ENCODE results near the gene DEK.
A peak's percentile ranks its signal among the peaks of the same experiment; 100 is the strongest.
"Not testable (repeated sequence)": the region's sequence is repeated elsewhere in the genome, so short reads cannot be mapped to it uniquely, and the experiment has no call there.

DEK gene, protein sequence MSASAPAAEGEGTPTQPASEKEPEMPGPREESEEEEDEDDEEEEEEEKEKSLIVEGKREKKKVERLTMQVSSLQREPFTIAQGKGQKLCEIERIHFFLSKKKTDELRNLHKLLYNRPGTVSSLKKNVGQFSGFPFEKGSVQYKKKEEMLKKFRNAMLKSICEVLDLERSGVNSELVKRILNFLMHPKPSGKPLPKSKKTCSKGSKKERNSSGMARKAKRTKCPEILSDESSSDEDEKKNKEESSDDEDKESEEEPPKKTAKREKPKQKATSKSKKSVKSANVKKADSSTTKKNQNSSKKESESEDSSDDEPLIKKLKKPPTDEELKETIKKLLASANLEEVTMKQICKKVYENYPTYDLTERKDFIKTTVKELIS

DNA sequence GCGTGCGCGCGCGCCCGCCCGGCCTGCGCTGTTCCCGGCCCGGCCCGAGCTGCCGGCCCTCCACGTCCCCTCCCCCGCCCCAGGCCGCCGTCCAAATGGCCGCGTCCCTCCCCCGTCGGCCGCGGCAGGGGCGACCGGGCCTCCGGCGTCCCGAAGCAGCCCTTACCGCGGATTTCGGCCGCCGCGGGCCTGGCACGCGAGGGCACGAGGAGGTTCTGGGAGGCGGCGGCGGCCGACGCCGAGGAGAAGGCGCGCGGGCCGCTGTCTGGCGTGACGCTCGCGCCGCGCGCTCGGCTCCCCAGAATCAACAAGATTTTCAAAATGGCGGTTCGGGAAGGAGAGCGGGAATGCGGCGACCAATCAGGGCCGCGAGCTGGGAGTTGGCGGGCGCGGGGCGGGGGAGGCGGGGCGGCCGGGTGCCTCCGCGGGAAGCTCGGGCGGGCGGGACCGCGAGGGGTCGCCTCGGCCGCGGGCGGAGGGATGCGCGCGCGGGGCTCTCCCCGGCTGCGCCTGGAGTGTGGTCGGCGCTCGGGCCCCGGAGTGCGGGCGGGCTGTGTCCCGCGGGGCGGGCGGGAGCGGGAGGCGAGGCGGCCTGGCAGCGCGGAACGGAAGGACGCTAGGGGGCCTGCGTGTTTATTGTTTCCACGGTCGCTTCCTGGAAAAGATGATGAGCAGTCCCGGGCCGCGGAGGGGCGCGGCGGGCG, at the start of gene DEK:
Gene DEK, minus strand, starts transcription at position 312 of the 704 bp plus-strand sequence. CDS start 543 bp downstream, outside the sequence.
- DNase-seq (ENCODE audit: low read depth): peak; percentile 85

DNA sequence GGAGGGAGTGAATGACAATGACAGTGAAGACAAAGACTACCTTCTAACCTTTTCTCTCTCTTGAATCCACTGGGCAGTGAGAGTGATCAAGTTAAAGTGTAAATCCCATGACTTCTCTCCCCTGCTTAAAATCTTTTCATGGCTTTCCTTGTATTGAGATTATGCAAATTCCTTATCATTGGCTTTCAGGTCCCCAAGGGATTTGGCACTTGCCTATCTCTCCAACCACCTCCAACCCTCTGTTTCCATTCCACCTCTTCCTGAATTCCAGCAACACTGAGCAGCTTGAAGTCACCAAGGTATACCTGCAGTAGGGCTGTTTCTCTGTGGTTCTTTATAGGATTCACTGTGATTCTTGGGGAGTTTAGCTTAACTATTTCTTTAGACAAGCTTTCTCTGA, 48.0 kb upstream of the DEK start:
- no peak for DNase-seq (ENCODE audit: low read depth)

DNA sequence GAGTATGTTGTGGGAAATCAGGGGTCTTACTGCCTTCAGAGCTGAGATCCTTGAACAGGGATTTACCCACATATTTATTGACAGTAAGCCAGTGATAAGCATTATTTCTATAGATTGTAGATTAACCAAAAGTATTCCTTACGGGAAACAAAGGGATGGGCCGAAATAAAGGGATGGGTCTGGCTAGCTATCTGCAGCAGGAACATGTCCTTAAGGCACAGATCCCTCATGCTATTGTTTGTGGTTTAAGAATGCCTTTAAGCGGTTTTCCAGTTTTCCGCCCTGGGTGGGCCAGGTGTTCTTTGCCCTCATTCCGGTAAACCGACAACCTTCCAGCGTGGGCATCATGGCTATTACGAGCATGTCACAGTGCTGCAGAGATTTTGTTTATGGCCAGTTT, 45.7 kb upstream of the DEK start:
- not testable (repeated sequence) for DNase-seq (ENCODE audit: low read depth)

DNA sequence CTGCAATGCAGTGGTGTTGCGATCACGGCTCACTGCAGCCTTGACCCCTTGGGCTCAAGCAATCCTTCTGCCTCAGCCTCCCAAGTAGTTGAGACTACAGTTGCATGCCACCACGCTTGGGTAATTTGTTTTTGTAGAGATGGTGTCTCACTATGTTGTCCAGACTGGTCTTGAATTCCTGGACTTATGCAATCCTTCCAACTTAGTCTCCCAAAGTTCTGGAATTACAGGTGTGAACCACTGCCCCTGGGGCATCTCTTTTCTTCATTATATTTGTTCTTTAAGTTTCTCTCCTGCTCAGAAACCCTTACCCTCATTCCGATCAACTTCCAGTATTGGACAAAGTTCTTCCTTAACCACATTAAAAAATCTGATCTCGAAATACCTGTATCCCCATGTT, 44.7 kb upstream of the DEK start:
- no peak for DNase-seq (ENCODE audit: low read depth)

DNA sequence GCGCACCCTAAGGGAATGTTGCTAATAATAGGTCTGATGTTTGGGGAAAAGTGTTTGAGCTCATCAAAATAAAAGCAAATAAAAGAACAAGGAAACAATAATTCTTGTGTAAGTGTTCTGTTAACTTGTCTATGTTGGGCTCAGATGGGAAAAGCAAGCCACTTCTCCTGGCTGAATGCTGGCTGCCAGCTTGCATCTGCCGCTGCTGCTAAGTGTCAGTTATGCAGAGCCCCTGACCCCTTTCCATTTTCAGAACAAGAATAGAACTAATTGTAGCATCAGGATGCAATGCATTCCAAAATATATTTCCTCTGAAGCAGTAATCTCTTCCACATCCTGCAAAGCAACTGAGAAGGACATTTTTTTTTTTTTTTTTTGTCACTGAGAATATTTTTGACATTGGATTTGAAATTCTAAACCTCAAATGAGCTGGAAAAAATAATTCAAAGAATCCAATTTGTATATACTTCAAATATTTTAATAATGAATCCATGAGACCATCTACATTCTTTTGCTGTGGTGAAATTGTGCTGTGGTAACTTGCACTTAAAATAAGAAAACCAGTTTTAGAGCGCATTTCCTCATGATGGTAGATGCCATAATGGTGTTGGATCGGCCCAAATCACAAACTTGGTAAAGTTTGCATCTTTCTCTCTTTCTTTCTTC, 43.9 kb upstream of the DEK start:
- DNase-seq (ENCODE audit: low read depth): no peak

DNA sequence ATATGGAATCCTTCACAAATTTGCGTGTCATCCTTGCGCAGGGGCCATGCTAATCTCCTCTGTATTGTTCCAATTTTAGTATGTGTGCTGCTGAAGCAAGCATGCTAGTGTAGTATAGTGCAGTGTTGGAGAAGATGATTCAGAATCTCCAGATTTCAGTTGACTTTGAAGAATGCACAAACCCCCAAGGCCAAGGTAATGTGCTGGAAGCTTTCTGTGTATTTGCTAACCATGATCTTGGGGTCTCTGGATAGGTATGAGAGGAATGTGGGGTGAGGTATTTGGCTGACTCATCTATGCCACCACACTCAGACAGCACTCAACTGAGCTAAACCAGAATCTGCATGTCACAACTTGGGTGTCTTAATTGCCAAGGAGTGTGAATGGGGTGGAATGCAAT, 42.6 kb upstream of the DEK start:
- no peak for DNase-seq (ENCODE audit: low read depth)

DNA sequence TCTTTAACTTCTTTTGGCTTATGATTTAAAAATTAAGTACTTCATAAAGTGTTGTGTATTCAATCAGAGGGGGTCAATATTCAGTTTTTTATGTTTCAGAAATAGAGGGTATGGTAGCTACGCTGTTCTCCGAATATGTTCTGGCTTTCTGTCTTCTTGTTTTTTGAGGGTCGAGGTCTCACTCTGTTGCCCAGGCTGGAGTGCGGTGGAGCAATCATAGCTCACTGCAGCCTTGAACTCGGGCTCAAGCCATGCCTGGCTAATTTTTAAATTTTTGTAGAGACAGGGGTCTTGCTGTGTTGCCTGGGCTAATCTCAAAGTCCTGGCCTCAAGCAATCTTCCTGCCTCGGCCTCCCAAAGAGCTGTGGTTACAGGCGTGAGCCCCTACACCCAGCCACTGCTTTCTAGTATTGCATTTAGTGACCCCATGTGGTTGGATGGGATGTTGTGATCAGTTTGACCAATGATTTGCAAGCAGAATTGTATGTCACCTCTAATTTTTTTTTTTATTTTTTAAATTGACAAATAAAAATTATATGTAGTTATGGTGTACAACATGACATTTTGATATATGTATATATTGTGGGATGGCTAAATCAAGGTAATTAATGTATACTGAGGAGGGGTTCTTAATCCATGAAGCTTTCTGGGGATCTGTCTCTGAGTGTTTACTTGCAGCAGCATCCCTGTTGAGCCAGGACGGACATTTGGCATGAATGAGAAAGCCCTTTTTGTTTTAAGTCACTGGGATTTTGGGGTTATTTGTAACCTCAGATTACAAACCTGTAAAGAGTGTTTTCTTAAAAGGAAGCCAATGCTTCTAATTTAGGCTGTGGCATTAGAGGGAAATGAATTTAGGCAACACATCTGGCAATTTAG, 38.5 kb upstream of the DEK start:
- DNase-seq (ENCODE audit: low read depth): no peak

DNA sequence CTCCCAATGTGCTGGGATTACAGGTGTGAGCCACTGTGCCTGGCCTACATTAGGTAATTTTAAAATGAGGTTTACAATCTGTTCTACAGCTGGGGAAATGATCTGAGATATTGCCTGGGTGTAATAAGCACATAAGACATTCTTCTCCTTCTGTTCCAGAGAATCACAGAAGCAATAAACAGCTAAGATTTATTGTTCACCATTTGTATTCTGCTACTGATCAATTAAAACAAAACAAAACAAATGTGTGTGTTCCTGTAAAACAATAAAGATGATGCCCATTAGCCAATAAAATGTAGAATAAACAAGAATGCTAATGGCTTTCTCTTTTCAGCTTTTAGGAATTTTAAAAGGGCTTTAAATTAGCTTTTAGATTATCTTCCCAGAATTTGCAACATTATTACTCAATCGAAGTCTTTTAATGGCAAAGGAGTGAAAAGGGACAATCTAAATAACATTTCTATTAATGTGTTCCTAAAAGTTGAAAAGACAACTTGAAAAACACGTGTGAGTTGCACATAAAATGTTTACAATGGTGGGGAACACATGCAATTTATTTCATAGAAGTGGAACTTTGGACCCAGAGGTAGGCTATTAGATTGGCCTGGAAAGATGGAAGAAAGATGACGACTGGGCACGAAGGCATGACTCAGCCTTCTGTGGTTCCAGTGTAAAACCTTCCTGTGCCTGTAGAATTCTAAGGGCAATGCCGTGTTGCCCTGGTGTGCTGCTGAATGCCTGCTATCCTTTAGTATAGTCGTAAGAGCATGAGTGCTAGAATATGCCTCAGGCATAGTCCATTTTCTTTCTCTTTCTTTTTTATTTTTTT, 29.0 kb upstream of the DEK start:
- DNase-seq (ENCODE audit: low read depth): no peak

DNA sequence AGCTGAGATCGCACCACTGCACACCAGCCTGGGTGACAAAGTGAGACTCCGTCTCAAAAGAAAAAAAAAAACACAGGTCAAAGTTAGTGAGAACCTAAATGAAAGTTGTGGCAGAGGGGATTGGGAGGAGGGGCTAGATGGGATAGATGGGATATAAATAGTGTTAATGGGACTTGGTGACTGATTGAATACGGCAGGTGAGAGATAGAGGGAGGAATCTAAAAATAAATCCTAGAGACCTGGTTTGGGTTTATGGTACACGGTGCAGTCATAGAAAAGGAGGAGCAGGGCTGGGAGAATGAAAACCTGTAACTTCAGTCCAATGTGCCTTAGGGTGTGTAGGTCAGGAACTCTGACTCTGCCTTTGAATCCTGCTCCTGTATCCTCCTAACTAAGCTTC, 25.0 kb upstream of the DEK start:
- DNase-seq (ENCODE audit: low read depth): no peak

DNA sequence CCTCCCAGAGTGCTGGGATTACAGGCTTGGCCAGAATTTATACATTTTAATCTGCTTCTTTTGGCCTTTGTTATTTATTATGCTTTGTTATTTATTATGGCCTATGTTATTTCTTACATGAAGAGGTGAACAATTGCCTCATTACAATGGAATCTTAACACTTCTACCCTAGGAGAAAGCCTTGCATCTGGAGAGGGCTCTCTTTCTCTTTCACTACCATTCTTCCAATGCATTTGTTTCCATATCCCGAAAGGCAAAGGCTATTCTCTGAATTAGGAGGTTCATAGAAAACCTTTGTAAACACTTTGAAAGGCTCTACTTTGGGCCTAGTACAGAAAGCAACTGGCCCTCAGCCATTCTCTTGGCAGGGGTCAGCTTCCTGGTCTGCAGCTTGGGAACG, 19.9 kb upstream of the DEK start:
- no peak for DNase-seq (ENCODE audit: low read depth)

DNA sequence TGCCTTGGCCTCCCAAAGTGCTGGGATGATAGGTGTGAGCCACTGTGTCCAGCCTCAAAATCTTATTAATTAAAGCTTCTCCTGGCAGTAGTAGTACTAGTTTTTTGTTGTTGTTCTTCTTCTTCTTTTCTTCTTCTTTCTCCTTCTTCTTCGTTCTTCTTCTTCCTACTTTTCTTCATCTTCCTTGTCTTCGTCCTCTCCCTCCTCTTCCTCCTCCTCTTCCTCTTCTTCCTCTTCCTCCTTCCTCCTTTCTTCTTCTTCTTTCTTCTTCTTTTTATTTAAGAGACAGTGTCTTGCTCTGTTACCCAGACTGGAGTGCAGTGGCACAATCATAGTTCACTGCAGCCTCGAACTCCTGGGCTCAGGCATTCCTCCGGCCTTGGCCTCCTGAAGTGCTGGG, 17.2 kb upstream of the DEK start:
- DNase-seq (ENCODE audit: low read depth): no peak

DNA sequence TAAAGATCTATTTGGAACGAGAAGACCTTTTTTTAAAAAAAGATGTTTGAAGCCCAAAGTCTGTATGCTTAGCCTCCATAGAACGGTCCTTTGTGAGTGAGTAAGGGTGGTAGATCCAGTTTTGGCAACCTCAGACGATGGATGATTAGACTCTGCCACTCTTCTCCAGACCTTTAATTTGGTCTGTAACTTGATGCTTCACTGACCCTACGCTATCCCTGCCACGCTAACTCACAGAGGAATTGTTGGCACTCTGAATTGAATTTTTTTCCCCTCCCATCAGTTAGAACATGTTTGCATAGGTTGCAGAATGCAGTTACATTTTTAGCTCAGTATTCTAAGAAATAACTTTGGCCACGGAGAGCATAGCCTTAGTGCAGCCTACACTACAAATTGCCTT, 15.8 kb upstream of the DEK start:
- no peak for DNase-seq (ENCODE audit: low read depth)

DNA sequence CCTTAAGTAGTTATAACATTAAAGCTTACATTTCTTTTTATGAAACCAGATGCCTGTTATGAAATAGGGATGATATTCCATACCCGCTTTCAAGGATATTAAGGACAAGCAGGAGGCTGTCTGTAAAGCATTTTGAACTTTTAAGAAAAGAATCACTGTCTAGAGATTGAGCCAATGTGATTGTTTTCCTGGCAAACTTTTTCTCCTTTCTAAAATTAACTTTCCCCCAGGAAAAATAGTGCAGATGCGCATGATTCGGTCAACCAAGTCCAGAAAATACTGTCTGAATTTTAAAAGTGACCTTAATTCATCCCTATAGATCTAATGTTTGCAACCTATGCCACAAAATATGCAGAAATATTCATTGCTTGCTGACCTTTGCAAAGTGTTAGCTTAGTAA, 15.1 kb upstream of the DEK start:
- no peak for DNase-seq (ENCODE audit: low read depth)

DNA sequence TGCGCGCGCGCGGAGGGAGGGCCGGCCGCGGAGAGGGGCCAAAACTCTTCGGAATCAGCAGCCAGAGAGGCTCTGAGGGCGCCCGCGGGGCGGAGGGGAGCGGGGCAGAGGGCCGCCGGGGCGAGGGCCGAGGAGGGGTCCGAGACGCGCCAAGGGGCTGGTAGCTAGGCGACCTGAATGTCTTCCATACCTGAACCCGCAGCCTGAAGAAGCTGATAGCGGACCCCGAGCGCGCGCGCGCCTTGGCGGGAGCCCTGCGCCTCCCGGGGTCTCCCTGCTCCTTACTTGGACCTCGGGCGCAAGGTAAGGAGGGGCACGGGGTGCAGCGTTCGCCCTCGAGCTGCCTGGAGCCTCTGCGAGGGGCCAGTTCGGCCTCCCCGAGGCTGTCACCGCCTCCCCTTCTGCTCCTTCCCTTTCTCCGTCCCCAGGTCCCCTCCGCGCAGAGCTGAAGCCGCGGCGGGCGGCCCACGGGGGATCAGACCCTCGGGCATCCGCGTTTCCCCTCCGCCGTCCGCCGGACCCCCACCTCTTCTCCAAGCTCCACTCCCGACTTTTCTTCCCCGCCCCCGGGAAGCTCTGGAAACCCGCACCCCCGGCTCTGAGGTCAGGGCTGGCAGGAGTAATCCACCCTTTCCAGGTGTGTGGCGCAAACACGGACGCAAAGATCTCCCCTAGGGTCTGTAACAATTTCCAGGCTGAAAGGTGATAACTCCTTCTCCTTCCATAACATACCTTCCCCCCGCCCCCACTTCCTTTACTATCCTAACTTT, 13.1 kb upstream of the DEK start:
- DNase-seq (ENCODE audit: low read depth): no peak

DNA sequence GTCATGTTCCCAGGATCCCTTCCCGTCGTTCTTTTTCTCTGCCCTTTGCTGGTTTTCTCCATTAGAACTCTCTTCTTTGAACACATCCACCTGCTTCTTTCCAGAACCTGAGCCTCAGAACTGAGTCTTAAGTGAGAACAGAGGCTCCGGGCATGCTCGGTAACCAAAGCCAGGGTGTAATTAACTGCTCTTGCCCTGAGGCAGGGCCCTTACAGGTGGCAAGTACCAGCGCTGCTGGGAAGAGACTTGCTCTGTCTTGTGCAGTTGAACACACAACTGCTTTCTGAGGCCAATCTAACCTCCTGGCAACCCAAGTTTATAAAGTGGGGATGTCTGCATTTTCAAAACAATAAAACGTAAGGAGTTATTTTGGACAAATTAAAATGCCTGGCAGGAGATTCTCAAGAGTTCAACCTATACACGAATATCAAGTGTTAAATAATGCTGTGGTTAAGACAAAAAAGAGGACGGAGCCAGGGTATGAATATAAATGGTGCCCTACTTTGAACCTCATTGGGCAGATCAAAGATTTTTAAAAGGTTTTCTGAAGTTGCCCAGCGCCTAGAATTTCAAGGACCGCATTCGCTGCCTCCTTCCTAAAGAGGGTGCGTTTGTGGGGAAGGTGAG, 12.4 kb upstream of the DEK start:
- no peak for DNase-seq (ENCODE audit: low read depth)

DNA sequence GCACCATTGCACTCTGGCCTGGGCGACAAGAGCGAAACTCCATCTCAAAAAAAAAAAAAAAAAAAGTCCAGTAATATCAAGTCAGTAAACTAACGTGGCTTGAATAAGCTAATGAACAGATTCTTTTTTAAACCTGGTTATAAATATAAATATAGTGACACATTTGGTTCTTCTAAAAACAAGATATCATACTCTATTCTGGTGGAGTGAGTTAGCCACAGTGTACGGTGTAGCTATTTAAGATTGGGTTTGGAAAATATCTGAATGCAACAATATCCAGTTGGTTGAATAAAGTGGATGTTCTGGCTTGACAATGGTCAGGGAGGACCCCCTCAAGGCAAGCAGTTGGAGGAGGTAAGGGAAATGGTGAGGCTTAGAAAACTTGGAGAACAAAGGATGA, 5.9 kb upstream of the DEK start:
- DNase-seq (ENCODE audit: low read depth): no peak

DNA sequence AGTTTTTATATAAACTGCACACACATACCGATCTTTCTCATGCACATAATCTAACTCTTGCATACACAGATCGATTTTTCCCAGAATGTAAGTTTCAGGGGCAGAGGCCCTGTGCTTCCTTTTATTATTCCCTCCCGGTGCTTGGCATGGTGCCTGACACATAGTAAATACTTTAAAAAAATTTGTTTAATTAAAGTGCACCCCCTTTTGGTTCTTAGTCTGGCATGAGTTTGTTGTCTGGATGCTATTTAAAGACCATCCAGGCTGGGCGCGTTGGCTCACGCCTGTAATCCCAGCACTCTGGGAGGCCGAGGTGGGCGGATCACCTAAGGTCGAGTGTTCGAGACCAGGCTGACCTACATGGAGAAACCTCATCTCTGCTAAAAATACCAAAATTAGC, 5.4 kb upstream of the DEK start:
- DNase-seq (ENCODE audit: low read depth): no peak

DNA sequence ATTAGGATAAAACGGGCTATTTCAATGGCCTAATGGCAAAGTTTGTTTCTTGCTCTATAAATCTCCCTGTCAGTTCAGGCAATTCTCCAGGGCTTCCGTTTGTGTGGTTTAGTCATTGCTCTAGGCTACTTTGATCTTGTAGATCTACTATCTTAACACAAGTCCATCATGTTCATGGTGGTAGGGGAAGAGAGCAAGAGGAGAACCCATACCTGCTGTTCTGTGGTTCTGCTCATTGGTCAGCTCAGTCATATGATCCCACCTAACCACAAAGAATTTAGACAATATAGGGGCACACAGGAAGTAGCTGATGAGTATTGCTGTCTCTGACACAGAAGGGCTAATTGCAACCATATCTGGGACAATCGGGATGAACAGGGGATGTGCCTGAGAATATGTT, 4.9 kb upstream of the DEK start:
- no peak for DNase-seq (ENCODE audit: low read depth)

DNA sequence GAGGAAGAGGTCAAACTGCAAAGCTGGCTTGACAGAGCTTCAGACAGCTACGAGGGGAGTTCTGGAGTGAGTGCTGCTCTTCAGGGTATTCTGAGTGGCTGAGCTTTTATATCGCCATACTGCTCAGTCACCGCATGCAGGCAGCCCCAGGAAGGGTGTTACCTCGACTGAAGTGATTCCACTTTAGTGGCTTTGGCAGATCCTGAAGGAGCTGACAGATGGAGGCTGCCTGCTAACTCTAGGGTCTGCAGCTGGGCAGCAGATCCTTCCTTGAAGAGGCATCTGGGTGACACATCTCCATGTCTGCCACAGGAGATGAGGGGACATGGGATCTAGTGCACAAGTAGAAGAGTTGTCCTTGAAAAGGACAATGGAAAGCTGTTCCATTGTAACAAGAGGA, 3.7 kb upstream of the DEK start:
- DNase-seq (ENCODE audit: low read depth): no peak

DNA sequence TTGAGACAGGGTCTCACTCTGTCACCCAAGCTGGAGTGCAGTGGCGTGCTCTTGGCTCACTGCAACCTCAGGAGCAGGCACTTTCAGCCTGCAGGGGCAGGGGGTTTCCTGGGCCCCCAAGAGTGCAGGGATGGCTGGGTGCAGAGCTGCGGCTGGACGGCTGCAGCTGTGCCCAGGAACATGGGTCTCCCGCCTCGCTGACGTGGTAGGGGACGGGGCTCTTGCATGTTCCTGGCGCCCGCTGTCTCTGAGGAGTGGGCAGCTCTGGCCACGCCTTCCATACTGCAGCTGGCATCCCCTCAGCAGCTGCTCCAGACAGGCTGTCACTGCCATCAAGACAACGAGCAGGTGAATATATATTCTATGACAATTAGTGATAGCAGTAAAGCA, 2.2 kb upstream of the DEK start:
- DNase-seq (ENCODE audit: low read depth): no peak

Data from stimulated activated CD4-positive, alpha-beta T cell treated with anti-CD3 and anti-CD28 coated beads, Interleukin-2, amount 100 ng/mL, for 4 hours (primary cell).